HG02885 (cell line): ENCODE results near the gene CLCA1.
A peak's percentile ranks its signal among the peaks of the same experiment; 100 is the strongest.

Experiments used
- ATAC-seq: cut with Tn5 transposase; IDR thresholded peaks from one replicate; pipeline ENCODE4 v1.9.1; 2021; ENCODE audit warnings: mild to moderate bottlenecking; ENCODE audit not compliant: unreplicated experiment, poor library complexity

Gene CLCA1, protein sequence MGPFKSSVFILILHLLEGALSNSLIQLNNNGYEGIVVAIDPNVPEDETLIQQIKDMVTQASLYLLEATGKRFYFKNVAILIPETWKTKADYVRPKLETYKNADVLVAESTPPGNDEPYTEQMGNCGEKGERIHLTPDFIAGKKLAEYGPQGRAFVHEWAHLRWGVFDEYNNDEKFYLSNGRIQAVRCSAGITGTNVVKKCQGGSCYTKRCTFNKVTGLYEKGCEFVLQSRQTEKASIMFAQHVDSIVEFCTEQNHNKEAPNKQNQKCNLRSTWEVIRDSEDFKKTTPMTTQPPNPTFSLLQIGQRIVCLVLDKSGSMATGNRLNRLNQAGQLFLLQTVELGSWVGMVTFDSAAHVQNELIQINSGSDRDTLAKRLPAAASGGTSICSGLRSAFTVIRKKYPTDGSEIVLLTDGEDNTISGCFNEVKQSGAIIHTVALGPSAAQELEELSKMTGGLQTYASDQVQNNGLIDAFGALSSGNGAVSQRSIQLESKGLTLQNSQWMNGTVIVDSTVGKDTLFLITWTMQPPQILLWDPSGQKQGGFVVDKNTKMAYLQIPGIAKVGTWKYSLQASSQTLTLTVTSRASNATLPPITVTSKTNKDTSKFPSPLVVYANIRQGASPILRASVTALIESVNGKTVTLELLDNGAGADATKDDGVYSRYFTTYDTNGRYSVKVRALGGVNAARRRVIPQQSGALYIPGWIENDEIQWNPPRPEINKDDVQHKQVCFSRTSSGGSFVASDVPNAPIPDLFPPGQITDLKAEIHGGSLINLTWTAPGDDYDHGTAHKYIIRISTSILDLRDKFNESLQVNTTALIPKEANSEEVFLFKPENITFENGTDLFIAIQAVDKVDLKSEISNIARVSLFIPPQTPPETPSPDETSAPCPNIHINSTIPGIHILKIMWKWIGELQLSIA

DNA sequence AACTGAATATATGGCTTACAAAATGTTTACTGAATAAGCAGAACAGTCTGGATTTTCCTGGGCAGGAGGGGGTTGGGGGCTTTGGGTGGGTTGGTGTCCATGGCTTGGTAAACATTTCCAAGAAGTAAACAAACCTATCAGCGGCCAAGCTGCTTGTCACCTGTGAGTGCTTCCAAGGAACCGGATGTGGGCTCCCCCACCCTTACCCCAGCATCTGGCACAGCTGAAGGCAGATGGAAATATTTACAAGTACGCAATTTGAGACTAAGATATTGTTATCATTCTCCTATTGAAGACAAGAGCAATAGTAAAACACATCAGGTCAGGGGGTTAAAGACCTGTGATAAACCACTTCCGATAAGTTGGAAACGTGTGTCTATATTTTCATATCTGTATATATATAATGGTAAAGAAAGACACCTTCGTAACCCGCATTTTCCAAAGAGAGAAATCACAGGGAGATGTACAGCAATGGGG is at the start of gene CLCA1:
CLCA1 (plus strand) TSS at position 427 of the 477 bp plus-strand sequence; CDS start at position 472, 45 bp downstream.
- ATAC-seq = no peak

DNA sequence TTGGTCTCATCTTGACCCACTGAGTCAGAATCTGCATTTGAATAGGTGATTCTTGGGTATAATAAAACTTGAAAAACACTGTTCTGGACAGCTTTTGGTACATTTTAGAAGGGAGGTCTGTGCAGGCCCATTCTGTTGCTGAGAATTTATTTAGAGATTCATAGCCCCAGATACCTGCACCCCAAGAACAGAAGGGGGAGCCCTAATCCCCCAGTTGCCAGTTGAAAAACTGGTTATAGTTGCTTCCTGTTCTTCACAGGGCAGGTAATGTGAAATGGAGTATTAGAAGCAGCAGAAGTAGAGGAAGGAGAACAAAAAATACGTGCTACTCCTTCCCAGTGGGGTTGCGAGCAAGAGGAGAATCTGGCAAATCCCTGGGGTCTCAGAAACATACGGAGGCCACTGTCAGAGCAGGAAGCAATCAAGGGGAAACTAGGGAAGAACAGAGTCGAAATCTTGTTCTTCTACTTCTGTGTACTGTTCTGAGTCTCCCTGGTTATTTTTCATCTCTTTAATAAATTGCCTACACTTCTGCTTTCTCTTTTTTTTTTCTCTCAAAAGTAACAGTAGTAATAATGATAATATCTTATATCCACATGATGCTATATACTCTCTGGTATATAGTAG is 49.3 kb upstream of the CLCA1 start:
- peak; percentile 96 for ATAC-seq

DNA sequence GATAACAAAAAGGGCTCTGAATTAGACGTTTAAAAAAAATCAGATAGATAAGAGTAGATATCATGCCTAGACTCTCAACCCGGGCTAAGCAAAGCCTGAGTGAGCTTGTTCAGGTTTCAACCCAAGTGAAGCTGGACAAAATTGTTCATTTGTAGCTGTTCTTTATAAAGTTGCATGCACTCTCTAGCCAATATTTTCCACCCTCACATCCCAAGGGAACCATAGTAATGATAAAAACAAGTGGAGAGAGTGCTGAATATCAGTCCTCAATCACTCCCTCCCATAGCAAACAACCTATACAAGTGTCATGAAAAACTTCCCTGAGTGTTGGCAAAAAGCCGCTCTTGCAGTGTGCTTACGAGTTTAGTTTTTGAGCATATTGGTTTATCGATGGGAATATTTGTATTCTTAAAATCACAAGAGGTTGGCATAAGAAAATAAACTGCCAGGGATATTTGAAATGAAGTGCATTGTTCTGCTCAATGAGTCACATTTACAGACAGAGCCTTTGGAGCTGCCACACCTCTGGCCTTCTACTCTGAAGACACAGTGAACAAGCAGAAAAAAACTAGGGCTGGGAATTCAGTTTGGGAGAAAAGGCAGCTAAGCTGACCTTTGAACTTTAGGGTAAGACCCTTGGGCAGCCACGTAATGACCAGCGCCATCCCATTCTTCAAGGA is 47.0 kb upstream of the CLCA1 start:
- ATAC-seq = no peak

DNA sequence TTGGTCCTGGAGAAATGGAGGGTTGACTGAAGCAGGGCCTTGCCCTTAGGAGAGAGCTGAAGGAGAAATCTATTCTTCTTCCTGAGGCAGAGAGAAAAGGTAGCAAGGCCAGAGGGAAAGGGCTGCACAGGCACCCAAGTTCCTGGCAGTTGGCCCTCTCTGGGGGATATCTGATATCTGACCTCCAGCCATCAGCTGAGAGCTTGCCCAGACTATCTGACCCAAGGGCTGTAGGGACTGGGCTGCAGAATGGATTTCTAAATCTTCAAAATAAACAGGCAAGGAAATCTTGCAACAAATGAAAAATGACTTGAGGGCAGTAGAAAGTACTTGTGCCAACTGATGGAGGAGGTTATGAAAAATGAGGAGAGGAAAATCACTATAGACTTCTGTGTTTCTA is 45.3 kb upstream of the CLCA1 start:
- ATAC-seq = no peak

DNA sequence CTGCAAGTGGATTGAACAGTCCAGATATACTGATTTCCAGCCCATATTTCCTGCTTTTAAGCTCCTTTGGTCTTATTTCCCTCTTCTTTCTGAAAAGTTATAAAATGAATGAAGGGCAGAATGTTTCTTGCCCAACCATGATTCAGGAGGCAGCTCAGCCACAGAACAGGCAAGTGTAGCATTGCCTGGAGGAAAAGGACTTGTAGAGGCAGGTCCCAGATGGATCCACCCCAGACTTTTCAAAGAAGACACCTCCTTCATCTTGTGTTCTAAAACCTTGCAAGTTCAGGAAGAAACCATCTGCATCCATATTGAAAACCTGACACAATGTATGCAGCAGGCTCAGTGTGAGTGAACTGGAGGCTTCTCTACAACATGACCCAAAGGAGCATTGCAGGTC is 44.9 kb upstream of the CLCA1 start, which contains the start of gene CLCA2:
CLCA2 (plus strand) TSS at position 299 of the 400 bp plus-strand sequence; CDS start at position 376, 77 bp downstream.
- ATAC-seq = no peak

DNA sequence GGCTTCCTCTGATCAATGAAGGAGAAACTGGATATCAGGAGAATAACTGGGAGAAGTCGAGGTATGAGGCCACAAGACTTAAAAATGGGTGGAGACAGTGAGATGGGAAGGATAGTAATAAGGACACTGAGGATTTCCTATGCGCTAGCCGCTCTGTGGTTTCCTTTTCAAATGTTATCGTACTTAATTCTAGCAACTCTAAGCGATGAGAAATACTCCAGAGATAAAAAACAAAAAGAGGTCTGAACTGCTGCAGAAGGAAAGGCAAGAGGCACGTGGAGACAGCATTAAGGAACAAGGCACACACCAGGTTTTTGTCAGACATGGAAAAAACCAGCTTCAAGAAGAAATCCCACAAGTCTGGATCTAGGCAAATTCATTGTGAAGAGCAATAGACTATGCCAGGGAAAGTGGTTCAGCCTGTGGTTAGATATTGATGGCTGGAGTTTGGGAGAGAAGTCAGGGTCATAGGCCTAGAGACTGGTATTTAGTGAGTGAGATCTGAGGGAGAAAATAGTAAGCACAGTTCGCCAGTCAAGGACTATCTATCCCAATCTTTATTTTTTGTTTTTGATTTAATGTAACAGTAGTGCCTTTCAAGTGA is 39.5 kb upstream of the CLCA1 start:
- no peak for ATAC-seq

DNA sequence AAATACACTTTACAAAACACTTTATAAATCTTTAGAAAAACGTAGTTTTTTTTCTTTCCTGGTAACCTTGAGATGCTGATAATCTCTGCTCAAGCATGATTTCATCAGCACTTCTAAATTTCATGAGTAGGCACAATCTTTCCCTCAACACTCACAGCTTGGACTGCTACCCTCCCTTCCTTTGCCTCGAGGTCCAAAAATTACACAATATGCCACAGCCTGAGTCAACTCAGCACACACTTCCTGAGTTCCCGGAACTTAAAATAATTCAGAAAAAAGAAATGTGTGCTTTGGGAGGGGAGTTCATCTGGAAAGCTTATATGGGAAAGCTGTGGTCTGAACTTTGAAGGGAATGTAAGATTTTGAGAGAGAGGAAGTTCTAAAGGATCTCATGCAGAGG is 38.9 kb upstream of the CLCA1 start:
- ATAC-seq = no peak

DNA sequence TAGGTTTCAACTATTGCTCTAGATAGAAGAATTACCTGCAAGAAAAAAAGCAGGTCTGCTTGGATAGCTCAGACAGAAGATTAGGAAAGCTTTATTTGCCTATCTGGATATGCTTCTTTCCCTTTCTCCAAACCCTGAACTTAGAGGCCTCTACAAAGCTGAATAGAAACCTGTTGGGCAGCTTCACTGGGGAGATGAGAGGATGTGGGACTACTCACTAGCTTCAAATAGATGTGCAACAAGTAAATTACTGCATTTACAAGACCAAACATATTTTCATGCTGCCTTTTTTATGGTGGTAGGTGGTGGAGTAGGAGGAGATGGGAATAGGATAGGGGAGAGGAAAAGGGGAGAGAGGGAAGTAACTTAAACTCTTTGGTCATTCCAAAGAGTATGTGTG is 38.4 kb upstream of the CLCA1 start:
- ATAC-seq = no peak

DNA sequence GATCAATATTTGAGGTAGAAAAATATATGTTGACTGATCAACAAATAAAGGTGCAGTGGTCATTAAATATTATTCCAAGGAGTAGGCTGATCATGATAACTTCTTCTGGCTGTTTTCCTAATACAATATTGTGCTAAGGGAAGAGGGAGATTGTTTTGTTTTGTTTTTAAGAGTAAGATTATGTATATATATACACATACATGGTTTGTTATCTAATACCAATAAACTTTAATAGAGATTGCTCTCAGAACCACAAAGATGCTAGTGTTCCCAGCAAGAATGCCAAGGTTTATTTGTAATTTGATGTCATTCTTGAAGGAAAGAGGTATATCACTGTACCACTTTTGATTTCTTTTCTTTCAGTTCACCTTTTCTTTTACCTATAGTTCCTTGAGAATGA is 34.7 kb upstream of the CLCA1 start:
- ATAC-seq = no peak

DNA sequence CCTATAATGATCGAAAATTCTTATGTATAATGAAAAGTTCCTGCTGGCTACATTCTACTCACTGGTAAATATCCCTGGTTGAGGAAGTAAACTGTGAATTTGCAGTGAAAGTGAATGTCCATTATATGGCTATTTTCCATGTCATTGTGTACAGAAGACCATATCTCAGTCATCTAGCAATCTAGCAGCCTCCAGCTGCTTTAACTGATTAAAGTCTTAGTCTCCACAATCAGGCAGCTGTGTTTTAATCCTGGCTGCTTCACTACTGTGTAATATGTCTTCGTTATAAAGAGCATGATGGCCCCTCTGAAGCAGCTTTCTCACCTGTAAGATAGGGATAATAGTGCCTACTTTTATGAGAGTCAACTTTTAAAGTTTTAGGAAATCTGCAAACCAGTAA is 33.4 kb upstream of the CLCA1 start:
- ATAC-seq = no peak

DNA sequence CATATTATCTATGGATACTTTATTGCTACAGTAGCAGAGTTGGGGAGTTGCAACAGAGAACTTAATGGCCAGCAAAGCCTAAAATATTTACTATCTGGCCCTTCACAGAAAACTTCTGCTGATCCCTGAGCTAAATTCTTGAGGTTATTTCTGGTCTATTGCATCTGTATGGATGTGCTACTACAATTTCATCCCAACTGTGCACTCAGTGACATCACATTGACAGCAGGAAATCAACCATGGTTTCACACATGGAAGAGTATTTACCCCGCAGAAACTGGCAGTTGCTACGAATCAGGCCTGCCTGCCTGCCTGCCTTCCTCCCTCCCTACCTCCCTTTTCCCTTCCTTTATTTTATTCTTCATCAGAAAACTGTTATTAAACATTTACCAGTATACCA is 32.7 kb upstream of the CLCA1 start:
- ATAC-seq = no peak

DNA sequence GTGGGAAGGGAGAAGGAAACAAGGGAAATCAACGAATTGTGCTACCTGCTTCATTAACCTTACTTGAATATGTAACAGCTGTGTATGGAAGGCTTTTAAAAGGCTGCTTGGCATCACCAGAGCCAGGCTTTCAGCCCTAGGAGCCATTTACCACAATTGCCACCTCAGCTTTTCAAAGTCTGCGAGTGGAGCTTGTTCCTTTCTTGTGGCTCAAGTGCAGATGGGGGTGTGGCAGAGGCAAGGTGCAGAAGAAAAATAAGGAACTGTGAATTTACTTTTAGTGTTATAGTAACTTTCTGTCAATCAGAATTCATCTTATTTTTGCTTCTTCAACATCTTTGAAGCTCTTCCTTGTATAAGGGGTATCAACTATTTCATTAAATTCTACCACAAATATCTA is 27.1 kb upstream of the CLCA1 start:
- no peak for ATAC-seq

DNA sequence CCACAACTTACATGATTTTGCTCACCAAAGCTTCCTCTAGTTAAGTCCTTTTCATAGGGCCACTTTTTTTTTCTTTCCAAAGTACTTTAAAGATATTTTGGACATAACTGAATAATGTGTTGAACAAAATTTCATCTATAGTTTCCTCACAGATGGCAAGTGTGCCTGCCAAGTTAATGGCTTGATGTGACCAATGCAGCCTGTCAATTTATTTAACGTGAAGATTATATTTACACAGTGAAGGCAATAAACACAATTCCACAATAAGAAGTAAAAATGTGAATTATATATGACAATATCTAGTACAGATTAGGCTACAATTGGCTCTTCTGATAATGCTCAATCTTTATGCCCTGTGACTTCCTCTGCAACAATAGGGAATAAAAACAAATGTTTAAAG is 26.7 kb upstream of the CLCA1 start:
- no peak for ATAC-seq

DNA sequence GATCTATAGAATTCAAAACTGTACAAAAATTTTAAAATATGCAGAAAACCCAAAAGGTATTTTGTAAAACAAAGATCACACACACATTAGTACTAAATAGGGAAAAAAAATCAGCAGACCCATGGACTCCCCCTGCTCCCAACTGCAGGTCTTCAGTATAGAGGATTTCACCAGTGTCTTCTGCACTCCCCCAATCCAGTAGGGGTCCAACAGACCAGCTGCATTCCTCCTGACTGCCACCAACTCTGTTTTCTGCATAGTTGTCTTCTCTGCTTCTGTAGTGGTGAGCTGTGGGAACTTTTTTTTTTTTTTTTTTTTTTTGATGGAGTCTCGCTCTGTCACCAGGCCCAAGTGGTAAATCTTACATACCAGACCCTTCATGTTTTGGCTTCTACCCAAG is 22.8 kb upstream of the CLCA1 start:
- ATAC-seq = no peak

DNA sequence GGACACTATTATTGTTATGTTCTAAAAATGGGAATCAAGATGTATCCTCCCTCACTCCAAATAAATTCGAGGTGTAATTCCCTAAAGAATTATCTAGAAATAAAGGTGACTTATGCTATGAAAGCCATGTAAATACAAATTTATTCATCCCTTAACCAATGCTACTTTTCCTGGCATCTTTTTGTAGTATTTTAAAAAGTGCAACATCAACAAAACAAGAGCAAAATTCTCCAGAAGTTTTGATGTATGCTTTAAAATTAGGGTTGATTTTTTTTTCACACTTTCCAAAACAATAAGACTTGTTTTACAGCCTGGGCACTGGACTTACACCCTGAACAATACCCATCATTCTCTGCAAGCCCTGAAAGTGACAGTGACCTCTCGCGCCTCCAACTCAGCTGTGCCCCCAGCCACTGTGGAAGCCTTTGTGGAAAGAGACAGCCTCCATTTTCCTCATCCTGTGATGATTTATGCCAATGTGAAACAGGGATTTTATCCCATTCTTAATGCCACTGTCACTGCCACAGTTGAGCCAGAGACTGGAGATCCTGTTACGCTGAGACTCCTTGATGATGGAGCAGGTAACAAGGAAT is 21.4 kb upstream of the CLCA1 start:
- ATAC-seq = no peak

DNA sequence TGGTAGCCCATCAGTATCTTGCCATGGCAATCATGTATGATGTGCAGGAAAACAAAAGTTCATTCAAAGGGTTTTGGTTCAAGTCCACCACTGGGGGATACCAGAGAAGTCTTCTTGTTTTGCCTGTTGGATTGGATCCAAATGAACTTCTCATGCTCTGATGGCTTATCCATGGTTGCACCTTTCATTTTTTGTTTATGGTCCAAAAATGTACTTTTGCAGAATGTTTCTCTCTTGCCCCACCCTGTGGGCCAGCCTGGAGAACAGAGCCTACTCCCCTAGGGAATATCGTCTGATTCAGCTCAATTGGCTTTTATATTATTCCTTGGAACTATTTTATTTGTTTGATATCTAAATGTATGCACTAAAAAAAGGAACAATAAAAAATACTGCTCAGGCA is 20.1 kb upstream of the CLCA1 start:
- no peak for ATAC-seq

DNA sequence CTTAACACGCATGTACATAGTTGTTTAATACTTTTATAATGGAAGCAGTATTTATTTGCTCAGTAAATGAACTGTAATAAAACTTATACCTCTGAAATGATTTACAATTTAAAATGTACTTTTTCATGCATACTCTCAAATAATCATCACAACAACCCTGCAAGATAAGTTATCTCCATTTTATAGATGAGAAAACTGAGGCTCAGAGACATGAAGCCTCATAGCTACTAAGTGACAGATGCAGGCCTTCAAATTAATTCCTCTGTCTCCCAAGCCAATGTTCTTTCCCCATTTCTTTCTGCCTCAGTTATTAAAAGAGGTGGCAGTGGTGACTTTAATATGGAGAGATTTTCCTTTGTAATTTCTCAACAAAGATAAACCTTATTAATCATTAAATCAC is 19.6 kb upstream of the CLCA1 start:
- no peak for ATAC-seq

DNA sequence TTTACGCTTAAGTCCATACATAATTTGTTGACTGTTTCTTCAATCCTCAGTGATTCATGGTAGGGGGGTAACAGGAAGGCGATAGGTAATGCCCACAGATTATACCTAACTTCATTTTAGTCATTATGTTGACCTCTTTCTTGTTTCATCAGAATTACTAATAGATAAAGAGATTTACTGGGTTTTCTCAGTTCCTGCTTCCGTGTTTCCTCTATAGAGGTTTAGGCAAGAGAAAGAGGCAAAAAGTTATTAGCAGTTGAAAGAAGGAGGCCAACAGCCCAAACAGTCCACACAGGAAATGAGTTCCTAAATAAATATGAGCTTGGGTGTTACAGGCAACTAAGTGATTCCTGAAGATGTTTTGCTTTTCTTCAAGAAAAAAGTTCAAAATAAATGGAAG is 17.9 kb upstream of the CLCA1 start:
- ATAC-seq = no peak

DNA sequence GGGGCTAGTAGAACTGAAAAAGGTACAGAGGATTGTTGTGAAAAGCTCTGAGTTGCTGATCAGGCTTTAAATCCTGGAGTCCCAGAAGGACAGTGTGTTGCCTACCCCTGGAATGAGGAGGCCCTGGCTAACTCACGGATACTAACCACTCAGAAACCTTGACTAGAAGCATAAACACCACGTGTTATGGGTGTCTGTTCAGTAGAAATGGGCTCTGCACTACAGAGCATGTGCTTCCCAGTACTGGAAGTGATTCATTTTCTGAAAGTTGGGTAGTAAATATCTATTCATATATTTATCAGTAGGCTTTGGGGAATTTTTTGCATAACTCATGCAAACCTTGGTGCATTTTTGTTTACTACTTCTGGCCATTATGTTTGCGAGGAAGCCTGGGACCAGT is 15.1 kb upstream of the CLCA1 start:
- no peak for ATAC-seq
